GM12878 (cell line): ENCODE measurements around the gene NAV2. TPM values are rescaled to one million over a fixed set of nuclear protein-coding genes. Genes with fewer than 3 reads are reported as not detected.
A peak's percentile ranks its signal among the peaks of the same experiment; 100 is the strongest.

Source experiments
- ATAC-seq: fragments of 200-7000 bp; cut with Tn5 transposase; 3 replicates; pipeline ENCODE4 v1.9.1; 2020; ENCODE audit warnings: mild to moderate bottlenecking, moderate library complexity
- BruUV-seq: library from RNA; stranded (reverse); fragments of 400-500 nt; replicated peaks from 2 replicates; lab custom pipeline; 2021; lab: Mats Ljungman, UMichigan
- CTCF ChIA-PET: fragments of 300-600 bp; sonication (Branson Sonifier 250); formaldehyde crosslinking; extraction: SDS; loops from one replicate; lab custom pipeline; 2021; ENCODE audit warnings: inconsistent platforms; lab: Yijun Ruan, JAX
- POLR2A ChIA-PET: fragments of 350-600 bp; formaldehyde crosslinking; extraction: SDS; loops from one replicate; lab custom pipeline; 2021; ENCODE audit warnings: inconsistent platforms; lab: Charles Lee
- RAD21 ChIA-PET: fragments of 300-600 bp; sonication (Branson Sonifier 250); formaldehyde crosslinking; loops from one replicate; lab custom pipeline; 2023; ENCODE audit warnings: antibody characterized with exemption; ENCODE audit not compliant: unreplicated experiment; lab: Charles Lee
- SMC1A ChIA-PET: fragments of 300-600 bp; sonication (Branson Sonifier 250); formaldehyde crosslinking; loops from one replicate; lab custom pipeline; 2023; ENCODE audit not compliant: unreplicated experiment, uncharacterized antibody; lab: Charles Lee
- DNase-seq: peaks from one replicate; pipeline ENCODE4 v3.0.0-alpha.2; 2011; ENCODE audit warnings: low read depth, low spot score
- FAIRE-seq: peaks from 3 replicates; lab custom pipeline; 2011; peaks lifted over from hg19 to GRCh38; lab: Jason Lieb, UNC
- H2AFZ ChIP-seq: 2 replicates; pipeline ENCODE4 v1.6.0; 2011; ENCODE audit warnings: low read depth, low read length, control low read depth; ENCODE audit not compliant: control insufficient read depth
- H3K27ac ChIP-seq: 2 replicates; pipeline ENCODE4 v1.5.1; 2011; ENCODE audit warnings: control low read depth; ENCODE audit not compliant: control insufficient read depth, insufficient read depth
- H3K27me3 ChIP-seq, 2 experiments: replicated peaks in 1 of 2; 2 replicates each; pipeline versions ENCODE4 v1.6.0 to v1.6.1; 2011; ENCODE audit warnings: low read length in 1 of 2; ENCODE audit not compliant: control insufficient read depth in 2 of 2, insufficient read depth in 2 of 2
- H3K36me3 ChIP-seq, 2 experiments: 2 replicates each; pipeline ENCODE4 v1.5.1; 2011; ENCODE audit warnings: low read length in 1 of 2; ENCODE audit not compliant: control insufficient read depth in 2 of 2, insufficient read depth in 2 of 2
- H3K4me1 ChIP-seq: 2 replicates; pipeline ENCODE4 v1.6.1; 2011; ENCODE audit warnings: mild to moderate bottlenecking, low read length, moderate library complexity, mixed read lengths; ENCODE audit not compliant: control insufficient read depth, insufficient read depth
- H3K4me2 ChIP-seq: 2 replicates; pipeline ENCODE4 v1.6.0; 2011; ENCODE audit warnings: control low read depth; ENCODE audit not compliant: control insufficient read depth, insufficient read depth
- H3K4me3 ChIP-seq: fragments of 200-600 bp; sonication (generic); 2 replicates; pipeline ENCODE4 v1.5.1; 2016
- H3K79me2 ChIP-seq: 2 replicates; pipeline ENCODE4 v1.6.0; 2011; ENCODE audit warnings: low read length; ENCODE audit not compliant: control insufficient read depth, insufficient read depth
- H3K9ac ChIP-seq: 2 replicates; pipeline ENCODE4 v1.8.0; 2011; ENCODE audit warnings: low read length, control low read depth, mixed read lengths; ENCODE audit not compliant: control insufficient read depth, insufficient read depth
- H3K9me3 ChIP-seq: replicated peaks from 3 replicates; pipeline ENCODE4 v1.5.1; 2011; ENCODE audit warnings: mild to moderate bottlenecking, low read length; ENCODE audit not compliant: control insufficient read depth, insufficient read depth
- H4K20me1 ChIP-seq: 2 replicates; pipeline ENCODE4 v1.6.0; 2011; ENCODE audit not compliant: control insufficient read depth, insufficient read depth
- CREB1 ChIP-seq: IDR thresholded peaks from 2 replicates; pipeline ENCODE4 v1.6.1; 2012; ENCODE audit warnings: low read depth, mild to moderate bottlenecking, inconsistent platforms
- CREM ChIP-seq: IDR thresholded peaks from 2 replicates; pipeline ENCODE4 v1.6.1; 2014; ENCODE audit warnings: antibody characterized with exemption, low read depth
- ETV6 ChIP-seq, 2 experiments: fragments of 450-650 bp in 1 of 2; IDR thresholded peaks in 1 of 2; conservative IDR thresholded peaks in 1 of 2; 2 replicates each; pipeline ENCODE4 v1.6.1; 2014; ENCODE audit warnings: antibody characterized with exemption in 1 of 2, borderline replicate concordance in 1 of 2, low read depth in 1 of 2, mild to moderate bottlenecking in 1 of 2, moderate library complexity in 1 of 2
- HDGF ChIP-seq: fragments of 450-650 bp; IDR thresholded peaks from 2 replicates; pipeline ENCODE4 v1.6.1; 2016; ENCODE audit warnings: antibody characterized with exemption
- IKZF1 ChIP-seq: fragments of 450-650 bp; conservative IDR thresholded peaks from 2 replicates; pipeline ENCODE4 v1.6.1; 2017; ENCODE audit warnings: antibody characterized with exemption, mild to moderate bottlenecking
- IRF5 ChIP-seq: fragments of 450-650 bp; IDR thresholded peaks from 2 replicates; pipeline ENCODE4 v1.6.1; 2017; ENCODE audit warnings: borderline replicate concordance
- JUNB ChIP-seq: IDR thresholded peaks from 2 replicates; pipeline ENCODE4 v1.6.1; 2016; ENCODE audit warnings: antibody characterized with exemption, mild to moderate bottlenecking
- KAT2A ChIP-seq: conservative IDR thresholded peaks from 2 replicates; pipeline ENCODE4 v1.6.1; 2011; ENCODE audit warnings: low read depth, low read length; ENCODE audit not compliant: control insufficient read depth
- PML ChIP-seq: IDR thresholded peaks from 2 replicates; pipeline ENCODE4 v1.6.1; 2012; ENCODE audit warnings: low read length, inconsistent platforms
- RCOR1 ChIP-seq: conservative IDR thresholded peaks from 2 replicates; pipeline ENCODE4 v1.6.1; 2012; ENCODE audit warnings: low read depth, low read length, improper control_type of control experiment
- YBX1 ChIP-seq: fragments of 450-650 bp; IDR thresholded peaks from 2 replicates; pipeline ENCODE4 v1.6.1; 2016; ENCODE audit warnings: antibody characterized with exemption
- ZBTB4 ChIP-seq: fragments of 450-650 bp; formaldehyde crosslinking; IDR thresholded peaks from 2 replicates; pipeline ENCODE4 v1.4.0; 2022; ENCODE audit warnings: mild to moderate bottlenecking, moderate library complexity
- ZNF24 ChIP-seq: fragments of 450-650 bp; IDR thresholded peaks from 2 replicates; pipeline ENCODE4 v1.6.1; 2017; ENCODE audit warnings: antibody characterized with exemption, mild to moderate bottlenecking
- WGBS: methylation state at CpG from one replicate; pipeline ENCODE4 v1.1.6; 2016; ENCODE audit warnings: low lambda C conversion rate; ENCODE audit not compliant: insufficient replicate concordance, insufficient coverage; ENCODE audit errors: missing lambda C conversion rate; 5-methylcytosine and 5-hydroxymethylcytosine counted together
- in situ Hi-C: fragments of 300-500 bp; cut with MboI; formaldehyde crosslinking; loops from 9 replicates; pipeline ENCODE4 v1.14.3; 2018; ENCODE audit warnings: mixed read lengths
- intact Hi-C: fragments of 100-400 bp; cut with micrococcal nuclease; formaldehyde crosslinking; loops from one replicate; pipeline ENCODE4 v1.14.2; 2022; ENCODE audit not compliant: unreplicated experiment
- polyA plus RNA-seq, 11 experiments: library from polyadenylated mRNA; depleted of rRNA in 4 of 11; unstranded in 6 of 11; stranded (reverse) in 5 of 11; fragments of >200 nt; fragmentation: Nextera tagmentation in 4 of 11; fragmentation: Illumina TruSeq in 1 of 11; extraction: Ambion mirVana in 4 of 11; extraction: Trizol in 1 of 11; gene quantifications; 1 replicate in 1 of 11; 2 replicates in 10 of 11; pipeline versions ENCODE4 v1.2.1 to v1.2.3, GENCODE V29; 2011 to 2016; ENCODE audit warnings: inconsistent platforms in 2 of 11, missing spikeins in 2 of 11, low read depth in 1 of 11
- total RNA-seq, 4 experiments: library from RNA; depleted of rRNA in 3 of 4; stranded (reverse); fragments of >200 nt in 3 of 4; fragmentation: Illumina TruSeq in 1 of 4; extraction: Trizol in 1 of 4; gene quantifications; 2 replicates each; pipeline versions ENCODE4 v1.2.1 to v1.2.3, GENCODE V29; 2013 to 2021
- TF ChIP-seq, protein P1 (sequence below): fragments of 450-650 bp; IDR thresholded peaks from 2 replicates; pipeline ENCODE4 v1.6.1; 2017; ENCODE audit warnings: low read depth, mild to moderate bottlenecking, moderate library complexity
- TF ChIP-seq, protein P2 (sequence below): fragments of 450-650 bp; IDR thresholded peaks from 2 replicates; pipeline ENCODE4 v1.6.1; 2017; ENCODE audit warnings: antibody characterized with exemption, mild to moderate bottlenecking, moderate library complexity

NAV2 gene
- total and polyA plus RNA-seq, 10 of the 15 experiments (the other 5 are each of a cell fraction or from before 2014, with no cell fraction given): 0.35 to 6.1 (median 1.1) TPM

DNA sequence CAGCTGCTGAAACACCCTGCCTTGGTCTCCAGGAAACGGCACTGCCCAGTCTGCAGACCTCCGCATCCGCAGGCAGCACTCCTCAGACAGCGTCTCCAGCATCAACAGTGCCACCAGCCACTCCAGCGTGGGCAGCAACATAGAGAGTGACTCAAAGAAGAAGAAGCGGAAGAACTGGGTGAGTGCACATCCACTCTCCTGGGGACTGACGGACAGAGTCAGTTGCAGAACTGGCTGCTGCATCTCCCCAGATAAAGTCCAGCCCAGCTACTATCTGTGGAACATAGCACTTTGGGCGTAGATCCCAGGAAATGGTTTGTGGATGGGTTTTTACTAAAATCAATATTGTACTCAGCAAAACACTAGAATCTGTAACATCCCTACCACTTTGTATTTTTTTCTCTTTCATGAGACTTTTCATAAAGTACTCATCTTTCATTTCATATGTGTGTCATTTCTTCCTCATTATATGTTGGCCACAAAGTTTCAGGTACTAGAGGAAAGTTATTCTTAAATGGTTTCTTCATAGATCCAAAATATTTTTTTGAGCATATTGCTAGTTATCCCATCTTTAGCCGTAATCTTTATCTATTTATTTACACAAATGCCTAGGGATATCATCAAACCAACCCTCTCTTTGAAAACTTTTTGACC, 367.5 kb downstream of the NAV2 start:
- CTCF ChIA-PET: interaction anchor here (1.1 to 1.6 kb wide), 3 partner anchors 15 to 48 kb away, joined by 3 to 5 read pairs (median 4); no protein-coding TSS in a partner anchor
- H3K9ac ChIP-seq: no peak overlapping the region
- FAIRE-seq (no peak), ATAC-seq (peak; percentile 98), DNase-seq (peak; percentile 9)
- H3K4me3 ChIP-seq: no peak overlapping the region
- RAD21 ChIA-PET: interaction anchor here (1.0 kb wide), 1 partner anchor 141 kb away, joined by 3 read pairs; no protein-coding TSS in a partner anchor
- in situ Hi-C loops: no loop called here
- no TSS peak for BruUV-seq
- no peaks in the 10 kb centered on the region for H3K36me3 ChIP-seq
- no peak overlapping the region for H2AFZ ChIP-seq
- H4K20me1 ChIP-seq: no peaks in the 10 kb centered on the region
- WGBS: 11% methylated on average over 9 of the region's 9 CpGs
- no peak overlapping the region for H3K4me2 ChIP-seq
- POLR2A ChIA-PET: no interaction called here
- no peak overlapping the region for H3K27ac ChIP-seq
- no peaks in the 10 kb centered on the region for H3K9me3 ChIP-seq
- peaks cover 6% of the 10 kb centered on the region; the same call in 1 of the 2 replicates for H3K4me1 ChIP-seq
- SMC1A ChIA-PET: interaction anchor here (1.0 kb wide), 1 partner anchor 129 kb away, joined by 3 read pairs; no protein-coding TSS in a partner anchor
- no peaks in the 10 kb centered on the region for H3K27me3 ChIP-seq
- intact Hi-C loops: no loop called here
- H3K79me2 ChIP-seq: no peaks in the 10 kb centered on the region
- TF ChIP-seq ETV6 (conservative IDR thresholded peaks at IDR 0.05 in 1 of 2, IDR thresholded peaks at IDR 0.05 in 1 of 2; ENCODE audit: borderline replicate concordance in 1 of 2, low read depth in 1 of 2): peak in 1 of 2 experiments; percentile 50; a peak in 1 of 4 replicates
- TF ChIP-seq, protein P1, sequence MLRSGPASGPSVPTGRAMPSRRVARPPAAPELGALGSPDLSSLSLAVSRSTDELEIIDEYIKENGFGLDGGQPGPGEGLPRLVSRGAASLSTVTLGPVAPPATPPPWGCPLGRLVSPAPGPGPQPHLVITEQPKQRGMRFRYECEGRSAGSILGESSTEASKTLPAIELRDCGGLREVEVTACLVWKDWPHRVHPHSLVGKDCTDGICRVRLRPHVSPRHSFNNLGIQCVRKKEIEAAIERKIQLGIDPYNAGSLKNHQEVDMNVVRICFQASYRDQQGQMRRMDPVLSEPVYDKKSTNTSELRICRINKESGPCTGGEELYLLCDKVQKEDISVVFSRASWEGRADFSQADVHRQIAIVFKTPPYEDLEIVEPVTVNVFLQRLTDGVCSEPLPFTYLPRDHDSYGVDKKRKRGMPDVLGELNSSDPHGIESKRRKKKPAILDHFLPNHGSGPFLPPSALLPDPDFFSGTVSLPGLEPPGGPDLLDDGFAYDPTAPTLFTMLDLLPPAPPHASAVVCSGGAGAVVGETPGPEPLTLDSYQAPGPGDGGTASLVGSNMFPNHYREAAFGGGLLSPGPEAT: no peak
- TF ChIP-seq HDGF: no peak
- no peak for TF ChIP-seq YBX1
- TF ChIP-seq KAT2A: no peak
- TF ChIP-seq, protein P2, sequence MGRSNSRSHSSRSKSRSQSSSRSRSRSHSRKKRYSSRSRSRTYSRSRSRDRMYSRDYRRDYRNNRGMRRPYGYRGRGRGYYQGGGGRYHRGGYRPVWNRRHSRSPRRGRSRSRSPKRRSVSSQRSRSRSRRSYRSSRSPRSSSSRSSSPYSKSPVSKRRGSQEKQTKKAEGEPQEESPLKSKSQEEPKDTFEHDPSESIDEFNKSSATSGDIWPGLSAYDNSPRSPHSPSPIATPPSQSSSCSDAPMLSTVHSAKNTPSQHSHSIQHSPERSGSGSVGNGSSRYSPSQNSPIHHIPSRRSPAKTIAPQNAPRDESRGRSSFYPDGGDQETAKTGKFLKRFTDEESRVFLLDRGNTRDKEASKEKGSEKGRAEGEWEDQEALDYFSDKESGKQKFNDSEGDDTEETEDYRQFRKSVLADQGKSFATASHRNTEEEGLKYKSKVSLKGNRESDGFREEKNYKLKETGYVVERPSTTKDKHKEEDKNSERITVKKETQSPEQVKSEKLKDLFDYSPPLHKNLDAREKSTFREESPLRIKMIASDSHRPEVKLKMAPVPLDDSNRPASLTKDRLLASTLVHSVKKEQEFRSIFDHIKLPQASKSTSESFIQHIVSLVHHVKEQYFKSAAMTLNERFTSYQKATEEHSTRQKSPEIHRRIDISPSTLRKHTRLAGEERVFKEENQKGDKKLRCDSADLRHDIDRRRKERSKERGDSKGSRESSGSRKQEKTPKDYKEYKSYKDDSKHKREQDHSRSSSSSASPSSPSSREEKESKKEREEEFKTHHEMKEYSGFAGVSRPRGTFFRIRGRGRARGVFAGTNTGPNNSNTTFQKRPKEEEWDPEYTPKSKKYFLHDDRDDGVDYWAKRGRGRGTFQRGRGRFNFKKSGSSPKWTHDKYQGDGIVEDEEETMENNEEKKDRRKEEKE: no peak
- TF ChIP-seq JUNB: no peak
- 0 out of 2 replicates have a peak, but pooled peaks have one; percentile 9 for TF ChIP-seq IKZF1
- TF ChIP-seq CREM: no peak
- TF ChIP-seq ZNF24: no peak
- TF ChIP-seq IRF5: no peak
- TF ChIP-seq ZBTB4 (CRISPR knock-in tag): no peak
- TF ChIP-seq PML: no peak
- TF ChIP-seq RCOR1: no peak
- TF ChIP-seq CREB1: no peak
